GF-D8 (cell line): ENCODE measurements around the gene MAS1L.

Experiments
- DNase-seq: peaks from one replicate; lab custom pipeline; 2025; lab: John Stamatoyannopoulos, UW

Gene MAS1L, protein sequence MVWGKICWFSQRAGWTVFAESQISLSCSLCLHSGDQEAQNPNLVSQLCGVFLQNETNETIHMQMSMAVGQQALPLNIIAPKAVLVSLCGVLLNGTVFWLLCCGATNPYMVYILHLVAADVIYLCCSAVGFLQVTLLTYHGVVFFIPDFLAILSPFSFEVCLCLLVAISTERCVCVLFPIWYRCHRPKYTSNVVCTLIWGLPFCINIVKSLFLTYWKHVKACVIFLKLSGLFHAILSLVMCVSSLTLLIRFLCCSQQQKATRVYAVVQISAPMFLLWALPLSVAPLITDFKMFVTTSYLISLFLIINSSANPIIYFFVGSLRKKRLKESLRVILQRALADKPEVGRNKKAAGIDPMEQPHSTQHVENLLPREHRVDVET

DNA sequence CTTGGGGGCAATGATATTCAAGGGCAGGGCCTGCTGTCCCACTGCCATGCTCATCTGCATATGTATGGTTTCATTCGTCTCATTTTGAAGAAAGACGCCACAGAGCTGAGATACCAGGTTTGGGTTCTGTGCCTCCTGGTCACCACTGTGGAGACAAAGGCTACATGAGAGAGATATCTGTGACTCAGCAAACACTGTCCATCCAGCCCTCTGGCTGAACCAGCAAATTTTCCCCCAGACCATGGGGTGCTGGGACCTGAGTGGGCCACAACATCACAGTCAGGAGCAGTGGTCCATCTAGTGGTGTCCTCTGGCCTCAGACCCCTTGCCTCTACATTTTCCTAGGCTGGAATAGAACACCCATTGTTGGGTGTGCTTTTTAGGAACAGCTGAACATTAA lies at the start of gene MAS1L:
TSS of gene MAS1L (minus strand) at position 297 of the 400 bp plus-strand sequence. CDS start at position 243, 54 bp downstream.
- DNase-seq = no peak

DNA sequence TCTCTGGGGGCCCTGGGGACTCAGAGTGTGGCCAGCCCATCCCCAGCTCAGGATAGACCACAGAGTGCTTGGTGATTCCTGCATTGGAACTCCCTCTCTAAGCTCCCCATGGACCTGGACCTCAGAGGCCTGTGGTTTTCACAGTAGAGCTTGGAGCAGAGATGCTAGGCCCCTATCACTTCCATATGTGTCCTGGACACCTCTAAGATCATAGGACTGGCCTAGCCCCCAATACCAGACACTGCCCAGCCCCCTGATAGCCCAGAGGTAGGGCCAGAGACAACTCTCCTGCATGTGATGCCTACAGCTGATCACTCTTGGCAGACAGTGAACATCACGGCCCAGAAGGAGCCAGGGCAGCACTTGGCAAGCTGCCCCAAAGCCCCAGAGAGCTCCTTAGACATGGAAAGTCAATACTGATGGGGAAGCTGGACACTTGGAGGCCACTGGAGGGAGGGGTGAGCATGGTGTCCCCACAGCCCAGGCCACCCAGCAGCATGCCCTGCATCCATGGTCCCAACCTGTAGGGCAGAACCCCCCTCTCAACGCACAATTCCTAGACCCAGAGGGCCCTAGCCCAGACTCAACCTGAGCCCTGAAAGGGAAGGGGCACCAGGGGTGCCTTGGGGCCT lies 44.7 kb upstream of the MAS1L start:
- DNase-seq = no peak

DNA sequence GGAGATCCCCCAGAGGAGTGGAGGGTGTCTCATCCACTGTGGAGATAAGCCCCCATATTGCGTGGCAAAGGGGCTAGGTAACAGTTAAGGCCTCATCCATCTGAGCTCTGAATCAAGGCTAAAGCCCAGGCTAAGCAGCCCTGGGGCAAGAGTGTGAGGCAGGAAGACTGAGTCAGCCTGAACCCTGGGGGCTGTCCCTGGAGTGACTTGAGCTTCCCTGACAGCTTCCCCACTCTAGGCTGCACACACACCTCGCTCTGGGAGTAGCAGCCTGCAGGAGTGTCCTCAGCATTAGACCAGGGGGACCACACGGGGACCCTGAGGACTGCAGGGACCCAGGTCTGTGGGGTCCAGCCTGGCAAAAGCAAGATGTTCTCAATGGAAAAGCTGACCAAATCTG lies 43.9 kb upstream of the MAS1L start:
- no peak for DNase-seq

DNA sequence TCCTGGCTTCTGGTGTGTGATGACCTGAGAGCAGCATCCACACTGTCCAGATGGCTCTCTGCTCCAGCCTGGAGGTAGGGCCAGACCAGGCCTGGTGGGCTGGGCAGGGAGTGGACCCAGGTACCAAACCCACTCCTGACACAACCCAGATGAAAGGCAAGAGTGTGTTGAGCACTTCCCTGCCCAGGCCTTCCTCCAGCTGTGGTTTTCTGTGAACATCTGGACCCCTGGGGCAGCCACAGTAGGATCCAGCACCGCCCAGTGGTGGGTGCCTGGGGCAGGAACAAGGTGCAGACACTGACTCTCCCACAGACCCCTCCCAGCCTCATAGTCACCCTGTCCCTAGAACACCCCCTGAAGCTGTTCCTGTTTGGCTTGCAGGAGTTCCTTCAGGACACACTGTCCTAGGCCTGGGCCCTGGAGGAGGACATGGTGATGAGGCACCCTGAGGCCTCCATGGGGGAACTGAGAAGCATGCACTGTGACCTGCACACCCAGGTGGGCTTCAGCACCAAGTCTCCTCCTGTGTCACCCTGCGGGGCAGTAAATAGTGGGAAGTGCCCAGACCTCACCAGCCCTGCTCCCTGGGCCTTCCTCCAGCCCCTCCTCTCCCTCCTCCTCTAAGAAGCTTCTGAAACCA lies 43.0 kb upstream of the MAS1L start:
- DNase-seq = no peak

DNA sequence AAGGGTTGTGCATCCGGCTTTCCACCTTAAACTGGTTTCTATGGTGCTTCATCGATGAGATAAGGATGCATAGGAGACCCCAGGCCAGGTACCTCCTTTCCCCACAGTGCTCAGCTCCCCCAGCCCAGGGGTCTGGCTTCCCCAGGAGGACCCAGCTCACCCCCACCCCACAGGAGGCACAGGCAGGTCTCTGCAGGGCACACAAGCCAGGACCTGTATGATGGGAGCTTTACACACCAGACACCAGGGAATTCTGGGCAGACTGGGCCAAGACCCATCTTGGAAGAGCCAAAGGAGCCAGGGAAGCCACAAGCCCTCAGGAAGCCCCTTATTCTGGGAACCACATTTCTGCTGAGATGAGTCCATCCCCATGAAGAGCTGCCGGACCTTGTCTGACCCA lies 42.2 kb upstream of the MAS1L start:
- DNase-seq = no peak

DNA sequence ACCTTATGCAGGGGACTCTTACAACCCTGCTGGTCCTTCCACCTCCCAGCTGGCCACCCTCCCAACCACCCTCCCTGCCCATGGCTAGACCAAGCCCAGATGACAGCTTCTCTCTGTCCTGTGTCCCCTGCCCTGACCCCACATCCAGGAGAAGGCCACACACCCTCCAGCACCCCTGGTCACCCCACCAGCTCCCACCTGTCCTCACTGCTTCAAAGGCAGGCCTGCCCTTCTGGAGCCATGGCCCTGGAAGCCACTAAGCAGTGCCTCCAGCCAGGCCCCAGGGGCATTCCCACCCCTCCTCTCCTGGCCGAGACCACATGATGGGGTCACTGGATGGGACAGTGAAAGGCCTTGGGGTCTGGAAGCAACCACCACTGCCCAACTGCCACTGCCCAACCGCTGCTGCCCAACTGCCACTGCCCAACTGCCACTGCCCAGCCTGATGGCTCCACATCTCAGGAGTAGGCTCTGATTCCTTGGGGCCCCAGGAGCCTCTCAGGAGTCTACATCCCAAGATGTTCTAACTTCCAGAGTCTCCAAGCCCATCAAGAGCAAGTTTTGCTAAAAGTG lies 41.3 kb upstream of the MAS1L start:
- no peak for DNase-seq

DNA sequence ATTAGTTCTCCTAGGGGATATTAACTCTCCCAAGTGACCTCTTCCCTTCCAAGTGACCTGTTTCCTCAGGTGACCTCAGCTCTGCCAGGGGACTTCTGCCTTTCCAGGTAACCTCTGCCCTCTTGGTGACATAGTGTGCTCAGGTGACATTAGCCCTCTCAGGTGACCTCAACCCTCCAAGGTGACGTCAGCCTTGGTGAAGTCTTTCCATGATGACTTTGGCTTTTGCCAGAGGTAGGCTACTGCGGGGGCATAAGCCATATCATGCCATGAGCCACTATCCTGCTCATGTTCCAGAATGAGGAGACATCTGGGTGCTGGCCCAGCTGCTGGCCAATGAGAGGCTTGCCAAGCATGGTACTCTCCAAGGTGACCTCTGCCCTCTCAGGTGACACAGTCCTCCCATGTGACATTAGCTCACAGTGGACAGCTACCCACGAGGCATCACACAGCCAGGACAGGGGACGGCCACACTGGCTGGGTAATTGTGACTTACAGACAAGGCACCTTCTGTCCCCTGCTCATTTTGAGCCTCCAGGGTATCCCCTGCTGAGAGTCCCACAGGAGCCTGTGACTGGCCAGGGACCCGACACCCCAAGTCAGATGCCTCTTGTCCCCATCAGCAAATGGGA lies 40.7 kb upstream of the MAS1L start:
- no peak for DNase-seq

DNA sequence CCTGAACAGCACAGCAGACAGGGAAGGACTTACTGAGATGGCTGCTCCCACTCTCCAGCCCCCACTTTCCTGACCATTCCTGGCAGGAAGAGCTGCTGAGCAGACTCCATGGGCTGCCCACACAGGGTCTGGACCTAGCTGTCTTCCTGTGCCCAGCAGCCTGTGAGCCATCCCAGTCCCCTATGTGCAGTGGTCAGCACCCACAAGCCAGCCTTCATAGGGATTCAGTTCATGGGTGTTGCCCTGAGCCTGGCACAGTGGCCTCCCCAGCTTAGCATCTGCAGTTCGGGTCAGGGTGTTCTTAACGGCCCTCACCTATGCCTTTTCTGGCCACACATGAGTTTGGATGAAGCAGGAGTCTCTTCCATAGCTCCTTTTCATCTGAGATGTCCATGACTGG lies 39.8 kb upstream of the MAS1L start:
- no peak for DNase-seq

DNA sequence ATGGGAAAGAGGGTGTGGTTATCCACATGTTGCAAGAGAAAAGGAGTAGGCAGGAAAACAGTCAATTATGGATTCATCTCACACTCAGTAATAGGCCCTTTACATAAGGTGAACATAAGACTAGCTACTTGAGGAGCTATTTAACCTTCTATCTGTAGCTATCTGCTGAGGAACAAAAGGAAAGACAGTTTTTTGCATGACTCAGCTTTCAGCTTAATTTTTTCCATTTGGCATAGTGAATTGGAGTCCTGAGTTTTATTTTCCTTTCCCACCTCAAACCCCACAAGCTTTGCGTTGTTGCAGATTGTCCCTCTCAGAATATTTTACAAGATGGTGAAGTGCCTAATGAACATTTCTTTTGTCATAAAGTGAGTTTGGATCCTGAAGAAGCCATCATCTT lies 39.4 kb upstream of the MAS1L start:
- no peak for DNase-seq

DNA sequence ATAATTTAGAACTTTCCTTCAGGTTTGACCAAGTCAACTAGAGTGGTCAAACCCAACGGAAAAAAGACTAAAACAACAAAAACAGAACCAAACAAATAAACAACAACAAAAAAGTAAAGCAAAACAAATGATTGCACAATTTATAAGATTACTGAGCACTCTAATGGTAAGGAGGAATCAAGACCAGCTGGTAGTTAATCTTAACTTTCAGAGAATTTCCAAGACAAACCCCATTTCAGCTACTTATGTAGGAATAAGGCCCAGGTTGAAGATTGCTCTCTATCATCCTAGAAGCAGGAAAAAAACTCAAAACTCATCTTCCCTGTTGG lies 37.5 kb upstream of the MAS1L start:
- DNase-seq = no peak

DNA sequence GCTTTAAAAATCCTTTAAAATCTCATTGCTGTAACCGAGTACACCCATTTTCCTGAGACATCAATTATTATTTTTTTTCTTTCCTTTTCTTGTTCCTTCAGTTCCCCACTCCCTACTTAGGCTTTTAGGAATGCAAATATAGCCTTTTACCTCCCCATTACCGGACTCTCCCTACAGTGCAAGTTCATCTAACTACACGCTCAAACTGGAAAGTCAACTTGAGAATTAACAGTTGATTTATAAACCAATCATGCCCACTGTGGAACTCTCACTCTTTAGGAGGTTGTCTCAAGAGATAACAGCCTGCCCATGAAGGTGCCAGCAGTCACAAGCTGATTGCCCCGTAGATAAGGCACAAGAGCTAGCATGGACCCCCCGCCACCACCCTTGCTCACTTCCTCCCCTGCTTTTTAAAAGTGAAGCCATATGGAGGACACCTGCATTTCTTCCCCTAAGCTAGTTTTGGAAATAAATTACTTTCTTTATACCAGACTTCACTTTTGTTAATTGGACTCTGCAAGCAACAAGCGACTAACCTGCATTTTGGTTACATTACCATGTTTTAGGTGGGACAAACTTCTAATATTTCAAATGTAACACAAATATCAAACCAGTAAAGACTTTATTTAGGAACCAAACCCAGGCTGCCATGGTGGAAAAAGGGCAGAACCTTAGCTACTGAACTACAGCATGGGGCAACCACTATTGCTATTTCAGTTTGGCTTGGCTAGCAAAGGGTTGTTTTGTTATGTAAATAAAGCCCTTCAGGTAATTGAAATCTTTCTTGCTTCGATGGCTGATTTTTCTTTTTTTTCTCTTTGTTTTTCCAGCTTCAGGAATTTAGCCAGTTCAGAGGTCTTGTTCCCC lies 36.9 kb upstream of the MAS1L start:
- DNase-seq = no peak

DNA sequence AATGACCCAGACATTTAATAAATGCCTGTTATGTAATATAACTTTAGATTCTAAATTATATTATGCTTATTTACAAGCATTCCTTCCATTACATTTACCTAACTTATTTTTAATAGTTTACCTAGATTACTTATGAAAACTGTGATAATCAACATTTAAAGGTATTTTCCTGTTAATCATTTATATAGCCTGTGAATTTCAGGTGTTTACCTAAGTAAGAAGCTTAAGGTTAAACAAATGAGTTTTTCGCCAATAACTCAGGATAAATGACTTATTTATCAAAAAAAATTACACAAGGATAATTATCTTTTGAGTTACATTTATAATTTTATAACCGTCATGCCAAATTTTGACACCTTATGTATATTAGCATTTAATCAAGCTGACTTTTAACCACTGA lies 36.3 kb upstream of the MAS1L start:
- DNase-seq = no peak

DNA sequence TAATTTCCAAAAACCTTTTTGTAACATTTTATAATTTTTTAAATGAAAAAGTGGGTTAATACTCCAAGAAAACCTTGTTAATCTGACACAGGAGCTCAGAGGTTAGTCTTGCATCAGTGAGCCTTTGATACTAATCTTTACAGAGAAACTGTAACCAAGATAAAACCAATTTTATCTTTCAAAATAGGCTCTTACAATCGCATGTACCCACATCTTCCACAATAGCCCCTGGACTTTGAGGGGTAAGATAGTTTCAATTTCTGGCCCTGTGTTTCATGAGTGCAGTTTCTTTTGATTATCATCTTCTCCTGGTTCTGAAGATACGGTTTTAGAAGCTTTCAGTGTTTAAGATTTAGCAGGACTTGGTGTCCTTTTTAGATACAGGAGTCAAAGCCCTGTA lies 34.5 kb upstream of the MAS1L start:
- no peak for DNase-seq

DNA sequence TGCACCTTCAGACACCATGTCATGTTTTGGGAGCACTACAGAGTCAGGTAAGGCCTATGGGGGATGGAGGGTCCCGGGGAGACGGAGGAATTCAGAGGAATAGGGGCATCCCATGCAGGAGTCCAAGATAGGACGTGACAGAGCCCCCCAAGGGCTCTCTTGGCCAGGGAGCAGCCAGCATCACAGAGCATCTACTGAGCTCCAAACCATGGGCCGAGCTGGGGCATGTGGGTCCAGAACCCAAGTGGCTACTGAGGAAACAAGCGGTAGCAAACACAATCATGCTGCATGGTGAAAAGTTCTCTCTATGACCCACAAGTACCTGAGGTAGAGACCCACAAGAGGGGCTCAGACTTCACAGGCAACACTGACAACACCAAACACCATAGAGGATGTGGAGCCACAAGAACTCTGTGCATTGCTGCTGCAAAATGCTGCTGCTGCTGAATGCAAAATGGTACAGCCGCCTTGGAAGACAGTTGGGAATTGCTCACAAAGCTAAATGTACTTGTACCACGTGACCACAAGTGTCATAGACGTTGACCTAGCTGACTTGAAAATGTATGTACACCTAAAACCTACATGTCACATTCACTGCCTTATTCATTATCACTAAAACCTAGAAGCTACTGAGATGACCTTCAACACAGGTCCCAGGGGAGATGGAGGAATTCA lies 33.4 kb upstream of the MAS1L start:
- no peak for DNase-seq

DNA sequence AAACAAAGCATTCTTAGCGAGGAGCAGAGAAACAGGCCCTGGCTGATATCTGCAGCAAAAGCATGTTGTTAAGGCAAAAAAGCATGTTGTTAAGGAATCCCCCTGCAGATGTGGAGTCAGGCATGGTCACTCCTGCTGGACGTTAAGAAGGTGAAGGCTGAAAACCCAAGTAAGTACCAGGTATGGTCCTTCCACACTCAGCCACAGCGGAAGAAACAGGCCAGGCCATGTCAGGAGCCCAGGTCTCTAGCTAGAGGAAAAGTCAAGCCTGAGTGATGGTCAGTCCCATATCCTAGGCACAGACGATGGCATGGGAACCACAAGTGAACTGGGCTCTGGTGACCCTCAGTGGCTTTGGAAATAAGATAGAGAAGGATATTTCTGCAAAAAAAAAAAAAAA lies 32.5 kb upstream of the MAS1L start:
- no peak for DNase-seq

DNA sequence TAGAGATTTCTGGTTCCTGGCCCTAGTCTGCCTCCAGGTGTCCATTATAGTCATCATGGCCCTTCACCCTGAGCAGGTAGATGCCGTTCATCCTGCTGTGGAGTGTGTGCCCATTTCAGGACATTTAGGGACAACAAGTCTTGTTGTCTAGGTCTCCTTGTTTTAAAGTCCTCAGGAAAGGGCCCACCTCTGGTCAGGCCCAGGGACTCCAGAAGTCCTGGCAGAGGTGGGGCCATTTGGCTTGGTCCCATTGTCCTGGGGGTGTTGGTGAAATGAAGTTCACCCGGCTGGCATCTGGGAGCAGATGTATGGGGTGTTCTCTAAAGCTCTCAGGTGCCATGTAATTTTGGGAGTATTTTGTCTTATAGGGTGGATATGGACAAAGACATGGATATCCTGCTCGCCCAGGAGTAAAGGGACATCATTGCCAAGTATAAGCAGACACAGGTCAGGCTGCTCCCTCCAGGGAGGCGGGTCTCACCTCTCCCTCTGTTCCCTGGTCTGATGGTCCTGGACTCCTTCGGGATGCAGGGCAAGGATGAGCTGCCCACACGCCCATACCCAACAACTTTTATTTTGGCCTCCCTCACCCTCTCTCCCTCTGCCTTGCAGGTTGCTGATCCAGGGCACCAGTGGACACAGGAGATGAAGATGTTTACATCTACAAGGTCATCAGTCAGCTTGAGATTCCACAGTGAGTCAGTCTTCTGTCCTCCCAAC lies 31.7 kb upstream of the MAS1L start:
- DNase-seq = no peak

DNA sequence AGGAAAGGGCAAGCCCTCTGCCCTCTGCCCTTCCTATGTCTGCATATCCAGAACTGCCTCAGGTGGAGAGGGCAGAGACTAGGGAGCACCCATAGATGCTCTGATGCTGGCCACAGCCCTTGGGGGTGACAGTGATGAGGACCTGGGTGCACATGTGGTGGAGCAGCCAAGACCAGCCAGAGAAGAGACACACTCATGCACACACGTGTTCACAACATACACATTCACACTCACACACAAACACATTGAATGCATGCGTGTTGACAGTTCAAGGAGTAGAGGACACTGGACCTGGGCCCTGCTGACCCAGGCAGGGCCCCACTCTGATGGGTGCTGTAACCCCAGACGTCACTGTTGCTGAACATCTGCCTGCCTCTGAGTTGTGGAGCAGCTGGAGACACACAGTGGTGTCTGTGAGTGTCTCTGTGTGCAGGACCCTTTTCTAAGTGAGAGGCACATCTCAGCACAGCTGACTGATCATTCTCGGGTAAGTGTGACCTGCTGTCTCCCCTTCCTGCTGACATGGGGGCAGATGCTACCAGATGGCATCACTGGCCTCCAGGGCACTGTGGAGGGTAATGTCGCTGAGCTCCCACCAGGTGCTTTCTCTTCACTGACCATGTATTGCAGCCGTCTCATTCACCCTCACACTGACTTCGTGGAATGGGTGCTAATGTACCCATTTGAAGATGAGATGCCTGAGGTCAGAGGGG lies 30.1 kb upstream of the MAS1L start:
- no peak for DNase-seq

DNA sequence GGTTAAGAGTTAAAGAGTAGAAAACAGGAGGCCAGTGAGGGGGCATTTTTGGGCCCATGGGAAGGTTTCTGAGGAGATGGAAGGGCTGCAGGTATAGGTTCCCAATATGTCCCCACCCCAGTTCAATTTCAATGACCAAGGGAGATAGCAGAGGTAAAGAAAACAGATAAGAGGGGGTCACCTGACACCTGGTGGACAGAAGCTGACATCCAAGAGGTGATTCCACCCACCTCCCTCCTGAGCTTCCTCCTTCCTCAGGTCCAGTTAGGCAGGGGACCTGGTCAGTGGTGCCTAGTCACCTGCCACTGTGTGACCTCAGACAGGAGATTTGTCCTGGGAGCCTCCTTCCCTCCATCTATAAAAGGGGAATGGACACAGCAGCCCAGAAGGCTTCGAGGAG lies 29.5 kb upstream of the MAS1L start:
- no peak for DNase-seq

DNA sequence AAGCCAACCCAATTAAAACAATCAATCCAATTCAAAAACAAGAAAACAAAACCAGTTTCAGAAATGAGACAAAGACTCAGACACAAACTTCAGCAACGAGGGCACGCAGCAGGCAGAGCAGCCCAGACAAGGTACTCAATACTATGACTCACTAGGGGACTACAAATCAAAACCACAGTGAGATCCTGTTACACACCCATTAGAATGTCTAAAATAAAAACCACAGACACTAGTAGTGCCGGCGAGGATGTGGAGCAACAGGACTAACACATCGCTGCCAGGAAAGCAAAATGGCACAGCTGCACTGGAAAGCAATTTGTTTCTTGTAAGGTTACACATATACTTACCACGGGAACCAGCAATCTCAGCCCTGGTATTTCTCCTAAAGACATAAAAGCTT lies 28.4 kb upstream of the MAS1L start:
- no peak for DNase-seq
